GM12878 (cell line): ENCODE data around the gene FKBP7.

ENCODE experiments used
- CTCF ChIP-seq, 3 experiments: IDR thresholded peaks in 2 of 3; conservative IDR thresholded peaks in 1 of 3; 2 replicates each; pipeline ENCODE4 v1.5.1; 2011; ENCODE audit warnings: low read depth in 3 of 3, low read length in 3 of 3, mild to moderate bottlenecking in 3 of 3, control low read depth in 2 of 3, moderate library complexity in 2 of 3, inconsistent platforms in 1 of 3, mixed read lengths in 1 of 3; ENCODE audit not compliant: control insufficient read depth in 2 of 3, insufficient read depth in 1 of 3; ENCODE audit errors: extremely low read depth in 1 of 3
- ELK1 ChIP-seq: IDR thresholded peaks from 2 replicates; pipeline ENCODE4 v1.6.1; 2012; ENCODE audit warnings: low read depth, low read length, improper control_type of control experiment
- ETV6 ChIP-seq, 2 experiments: fragments of 450-650 bp in 1 of 2; IDR thresholded peaks in 1 of 2; conservative IDR thresholded peaks in 1 of 2; 2 replicates each; pipeline ENCODE4 v1.6.1; 2014; ENCODE audit warnings: antibody characterized with exemption in 1 of 2, borderline replicate concordance in 1 of 2, low read depth in 1 of 2, mild to moderate bottlenecking in 1 of 2, moderate library complexity in 1 of 2
- HDAC6 ChIP-seq: fragments of 200-600 bp; sonication (generic); IDR thresholded peaks from one replicate; pipeline ENCODE4 v1.8.0; 2017; ENCODE audit warnings: antibody characterized with exemption; ENCODE audit not compliant: unreplicated experiment
- MAX ChIP-seq: IDR thresholded peaks from 2 replicates; pipeline ENCODE4 v1.6.1; 2012; ENCODE audit warnings: low read depth, low read length, improper control_type of control experiment
- MEF2A ChIP-seq: IDR thresholded peaks from 2 replicates; pipeline ENCODE4 v1.6.1; 2011; ENCODE audit warnings: low read depth, mild to moderate bottlenecking, low read length, moderate library complexity; ENCODE audit not compliant: insufficient read depth
- NFYB ChIP-seq: IDR thresholded peaks from 2 replicates; pipeline ENCODE4 v1.6.1; 2011; ENCODE audit warnings: low read depth, mild to moderate bottlenecking, low read length, improper control_type of control experiment, moderate library complexity; ENCODE audit not compliant: insufficient read depth
- NRF1 ChIP-seq: conservative IDR thresholded peaks from 2 replicates; pipeline ENCODE4 v1.6.1; 2011; ENCODE audit warnings: mild to moderate bottlenecking, low read depth, low read length, improper control_type of control experiment
- SRF ChIP-seq, 2 experiments: IDR thresholded peaks; 2 replicates each; pipeline ENCODE4 v1.6.1; 2011; ENCODE audit warnings: low read depth in 2 of 2, low read length in 2 of 2, mild to moderate bottlenecking in 1 of 2, moderate library complexity in 1 of 2

GRCh38 chr2:178482437-178482836, 4.0 kb upstream of the FKBP7 start:
- TF ChIP-seq NFYB (no peak), CTCF (IDR thresholded peaks at IDR 0.05 in 2 of 3, conservative IDR thresholded peaks at IDR 0.05 in 1 of 3; ENCODE audit: control insufficient read depth in 2 of 3, extremely low read depth in 1 of 3, insufficient read depth in 1 of 3, low read depth in 3 of 3, low read length in 3 of 3) (no peak), SRF (IDR thresholded peaks at IDR 0.05; ENCODE audit: low read depth in 2 of 2, low read length in 2 of 2) (no peak), ETV6 (conservative IDR thresholded peaks at IDR 0.05 in 1 of 2, IDR thresholded peaks at IDR 0.05 in 1 of 2; ENCODE audit: borderline replicate concordance in 1 of 2, low read depth in 1 of 2) (no peak), ELK1 (no peak), HDAC6 (no peak), NRF1 (no peak), MEF2A (no peak), MAX (no peak)
